Fibroblast of lung (primary cell): ENCODE measurements around the gene AGGF1.

ENCODE experiments used
- CTCF ChIP-seq, 2 donors: IDR thresholded peaks in 1 of 2; conservative IDR thresholded peaks in 1 of 2; 1 replicate in 1 of 2; 2 replicates in 1 of 2; pipeline ENCODE4 v1.5.1; 2011 to 2012; ENCODE audit warnings: low read length in 2 of 2, control low read depth in 1 of 2, inconsistent platforms in 1 of 2, low read depth in 1 of 2, mild to moderate bottlenecking in 1 of 2
- EZH2 ChIP-seq: IDR thresholded peaks from 2 replicates; pipeline ENCODE4 v1.5.1; 2012; ENCODE audit warnings: low read length, control low read depth, mild to moderate bottlenecking; ENCODE audit errors: missing control alignments

DNA sequence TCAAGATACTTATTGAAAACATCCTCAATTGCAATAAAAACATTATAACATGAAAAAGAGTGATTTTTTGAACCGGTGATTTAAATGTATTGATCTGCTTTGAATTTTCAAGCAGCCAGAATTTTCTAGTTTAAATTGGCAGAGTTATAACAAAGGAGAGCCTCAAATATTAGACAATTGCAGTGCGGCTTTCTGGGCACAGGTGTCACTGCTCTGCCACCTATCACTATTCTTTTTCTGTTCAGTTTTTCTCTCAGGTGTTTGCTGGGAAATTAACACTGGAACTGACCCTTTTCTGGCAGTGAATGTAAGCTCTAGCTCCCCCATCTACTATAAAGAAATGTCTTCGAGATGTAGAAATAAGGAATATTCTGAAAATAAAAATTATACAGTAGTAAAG, 33.8 kb downstream of the AGGF1 start:
- TF ChIP-seq EZH2 (no peak), CTCF (conservative IDR thresholded peaks at IDR 0.05 in 1 of 2, IDR thresholded peaks at IDR 0.05 in 1 of 2; ENCODE audit: low read depth in 1 of 2, low read length in 2 of 2) (no peak)
